Keratinocyte (primary cell): ENCODE data around the gene NR3C2. TPM values are rescaled to one million over a fixed set of nuclear protein-coding genes. Genes with fewer than 3 reads are reported as not detected.

Source experiments
- DNase-seq: peaks from one replicate; pipeline ENCODE4 v3.0.0-alpha.2; 2011; ENCODE audit warnings: low read depth, missing footprints, low spot score
- FAIRE-seq: peaks from 2 replicates; lab custom pipeline; 2011; peaks lifted over from hg19 to GRCh38; lab: Jason Lieb, UNC
- H2AFZ ChIP-seq: 2 replicates; pipeline ENCODE4 v1.6.0; 2012; ENCODE audit warnings: low read length, control low read depth, inconsistent platforms; ENCODE audit not compliant: control insufficient read depth
- H3K27ac ChIP-seq: 2 replicates; pipeline ENCODE4 v1.5.1; 2011; ENCODE audit warnings: low read length; ENCODE audit not compliant: control insufficient read depth, insufficient read depth
- H3K27me3 ChIP-seq: 3 replicates; pipeline ENCODE4 v1.6.0; 2011; ENCODE audit warnings: low read length; ENCODE audit not compliant: control insufficient read depth, insufficient read depth; ENCODE audit errors: extremely low read depth
- H3K36me3 ChIP-seq, 2 experiments: 2 replicates in 1 of 2; 3 replicates in 1 of 2; pipeline ENCODE4 v1.5.1; 2011; ENCODE audit warnings: low read length in 2 of 2, mild to moderate bottlenecking in 1 of 2; ENCODE audit not compliant: control insufficient read depth in 2 of 2, insufficient read depth in 2 of 2; ENCODE audit errors: extremely low read depth in 1 of 2
- H3K4me1 ChIP-seq: 3 replicates; pipeline ENCODE4 v1.5.1; 2011; ENCODE audit warnings: low read length; ENCODE audit not compliant: control insufficient read depth, insufficient read depth; ENCODE audit errors: extremely low read depth
- H3K4me2 ChIP-seq: 3 replicates; pipeline ENCODE4 v1.6.0; 2011; ENCODE audit warnings: low read depth, low read length; ENCODE audit not compliant: control insufficient read depth, insufficient read depth; ENCODE audit errors: extremely low read depth
- H3K4me3 ChIP-seq, 3 experiments: fragments of 200-600 bp in 1 of 3; sonication (generic) in 1 of 3; 2 replicates in 2 of 3; 3 replicates in 1 of 3; pipeline ENCODE4 v1.5.1; 2011 to 2016; ENCODE audit warnings: low read length in 3 of 3, mild to moderate bottlenecking in 3 of 3, control low read depth in 2 of 3, inconsistent platforms in 1 of 3, low read depth in 1 of 3, mixed read lengths in 1 of 3, mixed run types in 1 of 3, moderate library complexity in 1 of 3; ENCODE audit not compliant: control insufficient read depth in 2 of 3, insufficient read depth in 2 of 3; ENCODE audit errors: extremely low read depth in 1 of 3
- H3K79me2 ChIP-seq: 2 replicates; pipeline ENCODE4 v1.6.0; 2012; ENCODE audit warnings: low read length; ENCODE audit not compliant: control insufficient read depth, insufficient read depth
- H3K9ac ChIP-seq: 3 replicates; pipeline ENCODE4 v1.6.0; 2011; ENCODE audit warnings: low read length; ENCODE audit not compliant: control insufficient read depth, insufficient read depth; ENCODE audit errors: extremely low read depth
- H3K9me1 ChIP-seq: 3 replicates; pipeline ENCODE4 v1.6.0; 2011; ENCODE audit warnings: low read length; ENCODE audit not compliant: control insufficient read depth, insufficient read depth; ENCODE audit errors: extremely low read depth
- H3K9me3 ChIP-seq: 2 replicates; pipeline ENCODE4 v1.5.1; 2012; ENCODE audit warnings: low read depth, low read length; ENCODE audit not compliant: control insufficient read depth
- H4K20me1 ChIP-seq: 3 replicates; pipeline ENCODE4 v1.6.0; 2011; ENCODE audit warnings: low read length; ENCODE audit not compliant: control insufficient read depth, insufficient read depth; ENCODE audit errors: extremely low read depth
- EZH2 ChIP-seq: IDR thresholded peaks from one replicate; pipeline ENCODE4 v1.6.1; 2012; ENCODE audit warnings: inconsistent platforms, mild to moderate bottlenecking, low read length, moderate library complexity
- dilution Hi-C: fragments of 300-500 bp; cut with MboI; formaldehyde crosslinking; loops from one replicate; pipeline ENCODE4 v1.7.0; 2020; ENCODE audit warnings: low sequenced_read_pairs; ENCODE audit not compliant: extremely low pct_ligation_motif_present
- polyA plus RNA-seq, 5 experiments: library from polyadenylated mRNA; depleted of rRNA in 3 of 5; stranded (reverse) in 3 of 5; stranded (forward) in 1 of 5; unstranded in 1 of 5; fragments of >200 nt; gene quantifications; 1 replicate in 1 of 5; 2 replicates in 3 of 5; 3 replicates in 1 of 5; pipeline versions ENCODE4 v1.2.1 to v1.2.3, GENCODE V29; 2011 to 2012; ENCODE audit warnings: missing spikeins in 2 of 5, low read depth in 1 of 5, low replicate concordance in 1 of 5
- TF ChIP-seq, protein P1 (sequence below), 3 experiments: IDR thresholded peaks in 1 of 3; conservative IDR thresholded peaks in 1 of 3; optimal IDR thresholded peaks in 1 of 3; 2 replicates in 2 of 3; 3 replicates in 1 of 3; pipeline versions ENCODE3 to v1.5.1; 2011; ENCODE audit warnings: low read length in 3 of 3, mild to moderate bottlenecking in 3 of 3, moderate library complexity in 2 of 3, control low read depth in 1 of 3, inconsistent platforms in 1 of 3; ENCODE audit not compliant: insufficient read depth in 2 of 3; ENCODE audit errors: extremely low read depth in 1 of 3

The NR3C2 gene
- polyA plus RNA-seq, 1 donor (not counting 4 experiments of a cell fraction or from before 2014, with no cell fraction given), result 1.5 TPM

DNA sequence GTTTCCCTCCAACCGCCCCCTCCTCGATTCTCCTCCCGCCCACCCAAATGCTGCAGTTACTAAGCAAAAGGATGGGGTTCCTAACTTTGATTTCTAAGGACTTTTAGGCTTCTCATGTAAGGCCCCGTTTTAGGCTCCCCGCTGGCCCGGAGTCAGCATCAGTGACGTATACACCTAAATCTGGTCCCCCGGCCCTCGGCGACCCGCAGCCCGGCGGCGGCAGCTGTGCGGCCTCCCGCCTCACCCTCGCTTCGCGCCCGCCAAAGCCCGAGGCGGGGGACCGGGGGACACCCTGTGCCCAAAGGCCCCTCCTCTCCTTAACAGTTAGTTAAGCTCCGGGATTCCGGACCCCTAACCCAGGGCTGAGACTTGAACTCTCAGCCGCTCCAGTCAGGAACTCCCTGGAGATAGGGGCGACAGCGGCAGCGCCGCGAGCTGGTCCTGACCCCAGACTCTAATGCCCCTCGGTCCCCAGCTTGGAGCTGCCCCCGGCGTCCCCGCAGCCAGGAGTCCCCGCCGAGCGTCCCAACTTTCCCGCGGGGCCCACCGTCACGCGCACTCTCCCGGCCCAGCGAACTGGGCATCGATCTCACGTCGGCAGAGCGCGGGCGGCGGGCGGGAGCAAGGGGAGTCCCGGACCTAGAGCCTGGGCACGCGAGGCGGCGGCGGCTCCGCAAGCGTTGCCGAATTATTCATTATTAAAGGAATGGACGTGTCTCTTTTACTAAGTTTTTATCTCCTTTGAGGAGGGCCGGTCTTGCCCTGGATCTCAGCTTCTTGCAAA, 1.5 kb upstream of the NR3C2 start:
- Histone ChIP-seq H3K27me3 (peaks cover 17% of the 10 kb centered on the region), H2AFZ (peak overlapping the region; percentile 68)

DNA sequence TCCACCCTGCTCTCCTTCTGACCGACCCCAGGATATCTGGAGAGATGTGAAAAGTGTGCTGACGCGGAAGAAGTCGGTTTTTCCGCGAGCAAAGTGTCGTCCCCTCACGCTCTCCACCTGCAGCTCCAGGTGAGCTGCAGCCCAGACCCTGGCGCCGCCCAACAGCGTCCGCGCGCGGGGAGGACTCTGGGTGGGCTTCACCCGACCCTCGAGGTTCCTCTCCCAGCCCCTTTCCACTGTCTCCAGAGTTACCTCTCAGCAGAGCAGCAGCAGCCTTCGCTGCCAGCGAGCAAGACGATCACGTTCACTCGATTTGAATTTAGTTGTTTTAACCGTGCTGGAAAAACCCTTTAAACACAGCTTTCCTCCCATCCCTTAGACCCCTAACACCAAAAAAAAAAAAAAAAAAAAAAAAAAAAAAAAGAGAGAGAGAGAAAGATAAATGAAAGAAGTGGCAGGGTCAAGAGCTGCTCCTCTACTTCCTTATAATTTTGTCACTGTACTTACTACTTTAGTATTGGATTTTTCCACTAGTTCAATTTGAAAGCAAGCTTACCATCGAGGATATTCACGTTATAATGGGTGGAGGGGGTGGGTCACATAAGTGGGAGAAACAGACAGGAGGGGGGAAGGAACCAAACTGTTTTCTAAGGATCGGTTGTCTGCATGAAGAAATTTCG, 758 bp upstream of the NR3C2 start:
- no peak for DNase-seq

More for the DNA sequence above, 1.5 kb upstream of the NR3C2 start:
- FAIRE-seq (no peak), DNase-seq (no peak)
- TF ChIP-seq, protein P1, sequence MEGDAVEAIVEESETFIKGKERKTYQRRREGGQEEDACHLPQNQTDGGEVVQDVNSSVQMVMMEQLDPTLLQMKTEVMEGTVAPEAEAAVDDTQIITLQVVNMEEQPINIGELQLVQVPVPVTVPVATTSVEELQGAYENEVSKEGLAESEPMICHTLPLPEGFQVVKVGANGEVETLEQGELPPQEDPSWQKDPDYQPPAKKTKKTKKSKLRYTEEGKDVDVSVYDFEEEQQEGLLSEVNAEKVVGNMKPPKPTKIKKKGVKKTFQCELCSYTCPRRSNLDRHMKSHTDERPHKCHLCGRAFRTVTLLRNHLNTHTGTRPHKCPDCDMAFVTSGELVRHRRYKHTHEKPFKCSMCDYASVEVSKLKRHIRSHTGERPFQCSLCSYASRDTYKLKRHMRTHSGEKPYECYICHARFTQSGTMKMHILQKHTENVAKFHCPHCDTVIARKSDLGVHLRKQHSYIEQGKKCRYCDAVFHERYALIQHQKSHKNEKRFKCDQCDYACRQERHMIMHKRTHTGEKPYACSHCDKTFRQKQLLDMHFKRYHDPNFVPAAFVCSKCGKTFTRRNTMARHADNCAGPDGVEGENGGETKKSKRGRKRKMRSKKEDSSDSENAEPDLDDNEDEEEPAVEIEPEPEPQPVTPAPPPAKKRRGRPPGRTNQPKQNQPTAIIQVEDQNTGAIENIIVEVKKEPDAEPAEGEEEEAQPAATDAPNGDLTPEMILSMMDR (optimal IDR thresholded peaks at IDR 0.05 in 1 of 3, IDR thresholded peaks at IDR 0.05 in 1 of 3, conservative IDR thresholded peaks at IDR 0.05 in 1 of 3; ENCODE audit: extremely low read depth in 1 of 3, insufficient read depth in 2 of 3, low read length in 3 of 3), result no peak
- TF ChIP-seq EZH2, result peak; percentile 49
- Histone ChIP-seq H3K9me3 (no peaks in the 10 kb centered on the region), H3K9ac (no peak overlapping the region), H4K20me1 (no peaks in the 10 kb centered on the region), H3K27ac (no peak overlapping the region), H3K4me2 (peak overlapping the region; percentile 98), H3K4me1 (peaks cover 16% of the 10 kb centered on the region), H3K79me2 (no peaks in the 10 kb centered on the region), H3K4me3 (peak overlapping the region; percentile 20 to 86 (median 83)), H3K9me1 (no peaks in the 10 kb centered on the region), H3K36me3 (no peaks in the 10 kb centered on the region)
- dilution Hi-C loops, result no loop called here

More for the DNA sequence above, 758 bp upstream of the NR3C2 start:
- H3K4me2 ChIP-seq, result peak overlapping the region; percentile 98
- H3K9ac ChIP-seq, result peak overlapping the region; percentile 68
- H3K27me3 ChIP-seq, result peaks cover 17% of the 10 kb centered on the region
- dilution Hi-C loops, result no loop called here
- TF ChIP-seq EZH2, result no peak
- TF ChIP-seq, protein P1 (optimal IDR thresholded peaks at IDR 0.05 in 1 of 3, IDR thresholded peaks at IDR 0.05 in 1 of 3, conservative IDR thresholded peaks at IDR 0.05 in 1 of 3; ENCODE audit: extremely low read depth in 1 of 3, insufficient read depth in 2 of 3, low read length in 3 of 3), result no peak
- H3K36me3 ChIP-seq, result no peaks in the 10 kb centered on the region
- H2AFZ ChIP-seq, result peak overlapping the region; percentile 92
- peak overlapping the region; percentile 81 to 86 (median 83) for H3K4me3 ChIP-seq
- no peaks in the 10 kb centered on the region for H3K79me2 ChIP-seq
- H3K4me1 ChIP-seq, result peaks cover 16% of the 10 kb centered on the region
- H3K9me3 ChIP-seq, result no peaks in the 10 kb centered on the region
- no peaks in the 10 kb centered on the region for H4K20me1 ChIP-seq
- no peak for FAIRE-seq
- no peaks in the 10 kb centered on the region for H3K9me1 ChIP-seq
- H3K27ac ChIP-seq, result no peak overlapping the region
